GM12878 (cell line): ENCODE results near the gene MTSS2. TPM values are rescaled to one million over a fixed set of nuclear protein-coding genes. Genes with fewer than 3 reads are reported as not detected.

Source experiments
- ATAC-seq: fragments of 200-7000 bp; cut with Tn5 transposase; 3 replicates; pipeline ENCODE4 v1.9.1; 2020; ENCODE audit warnings: mild to moderate bottlenecking, moderate library complexity
- BruUV-seq: library from RNA; stranded (reverse); fragments of 400-500 nt; replicated peaks from 2 replicates; lab custom pipeline; 2021; lab: Mats Ljungman, UMichigan
- CTCF ChIA-PET: fragments of 300-600 bp; sonication (Branson Sonifier 250); formaldehyde crosslinking; extraction: SDS; loops from one replicate; lab custom pipeline; 2021; ENCODE audit warnings: inconsistent platforms; lab: Yijun Ruan, JAX
- POLR2A ChIA-PET: fragments of 350-600 bp; formaldehyde crosslinking; extraction: SDS; loops from one replicate; lab custom pipeline; 2021; ENCODE audit warnings: inconsistent platforms; lab: Charles Lee
- RAD21 ChIA-PET: fragments of 300-600 bp; sonication (Branson Sonifier 250); formaldehyde crosslinking; loops from one replicate; lab custom pipeline; 2023; ENCODE audit warnings: antibody characterized with exemption; ENCODE audit not compliant: unreplicated experiment; lab: Charles Lee
- SMC1A ChIA-PET: fragments of 300-600 bp; sonication (Branson Sonifier 250); formaldehyde crosslinking; loops from one replicate; lab custom pipeline; 2023; ENCODE audit not compliant: unreplicated experiment, uncharacterized antibody; lab: Charles Lee
- DNase-seq: peaks from one replicate; pipeline ENCODE4 v3.0.0-alpha.2; 2011; ENCODE audit warnings: low read depth, low spot score
- FAIRE-seq: peaks from 3 replicates; lab custom pipeline; 2011; peaks lifted over from hg19 to GRCh38; lab: Jason Lieb, UNC
- H2AFZ ChIP-seq: 2 replicates; pipeline ENCODE4 v1.6.0; 2011; ENCODE audit warnings: low read depth, low read length, control low read depth; ENCODE audit not compliant: control insufficient read depth
- H3K27ac ChIP-seq: 2 replicates; pipeline ENCODE4 v1.5.1; 2011; ENCODE audit warnings: control low read depth; ENCODE audit not compliant: control insufficient read depth, insufficient read depth
- H3K27me3 ChIP-seq, 2 experiments: replicated peaks in 1 of 2; 2 replicates each; pipeline versions ENCODE4 v1.6.0 to v1.6.1; 2011; ENCODE audit warnings: low read length in 1 of 2; ENCODE audit not compliant: control insufficient read depth in 2 of 2, insufficient read depth in 2 of 2
- H3K36me3 ChIP-seq, 2 experiments: 2 replicates each; pipeline ENCODE4 v1.5.1; 2011; ENCODE audit warnings: low read length in 1 of 2; ENCODE audit not compliant: control insufficient read depth in 2 of 2, insufficient read depth in 2 of 2
- H3K4me1 ChIP-seq: 2 replicates; pipeline ENCODE4 v1.6.1; 2011; ENCODE audit warnings: mild to moderate bottlenecking, low read length, moderate library complexity, mixed read lengths; ENCODE audit not compliant: control insufficient read depth, insufficient read depth
- H3K4me2 ChIP-seq: 2 replicates; pipeline ENCODE4 v1.6.0; 2011; ENCODE audit warnings: control low read depth; ENCODE audit not compliant: control insufficient read depth, insufficient read depth
- H3K4me3 ChIP-seq: fragments of 200-600 bp; sonication (generic); 2 replicates; pipeline ENCODE4 v1.5.1; 2016
- H3K79me2 ChIP-seq: 2 replicates; pipeline ENCODE4 v1.6.0; 2011; ENCODE audit warnings: low read length; ENCODE audit not compliant: control insufficient read depth, insufficient read depth
- H3K9ac ChIP-seq: 2 replicates; pipeline ENCODE4 v1.8.0; 2011; ENCODE audit warnings: low read length, control low read depth, mixed read lengths; ENCODE audit not compliant: control insufficient read depth, insufficient read depth
- H3K9me3 ChIP-seq: replicated peaks from 3 replicates; pipeline ENCODE4 v1.5.1; 2011; ENCODE audit warnings: mild to moderate bottlenecking, low read length; ENCODE audit not compliant: control insufficient read depth, insufficient read depth
- H4K20me1 ChIP-seq: 2 replicates; pipeline ENCODE4 v1.6.0; 2011; ENCODE audit not compliant: control insufficient read depth, insufficient read depth
- BCLAF1 ChIP-seq: fragments of 450-650 bp; IDR thresholded peaks from 2 replicates; pipeline ENCODE4 v1.6.1; 2017; ENCODE audit warnings: antibody characterized with exemption, mild to moderate bottlenecking, moderate library complexity
- CBX5 ChIP-seq: sonication (generic); IDR thresholded peaks from 2 replicates; pipeline ENCODE4 v1.6.1; 2016; ENCODE audit warnings: low read depth, moderate library complexity, mild to moderate bottlenecking, inconsistent platforms
- ELK1 ChIP-seq: IDR thresholded peaks from 2 replicates; pipeline ENCODE4 v1.6.1; 2012; ENCODE audit warnings: low read depth, low read length, improper control_type of control experiment
- GATAD2B ChIP-seq: fragments of 450-650 bp; conservative IDR thresholded peaks from 2 replicates; pipeline ENCODE4 v1.6.1; 2017; ENCODE audit warnings: low read depth, mild to moderate bottlenecking, moderate library complexity
- HDAC2 ChIP-seq: fragments of 200-600 bp; sonication (generic); IDR thresholded peaks from 2 replicates; pipeline ENCODE4 v1.6.1; 2017
- IRF5 ChIP-seq: fragments of 450-650 bp; IDR thresholded peaks from 2 replicates; pipeline ENCODE4 v1.6.1; 2017; ENCODE audit warnings: borderline replicate concordance
- KDM1A ChIP-seq: fragments of 200-600 bp; sonication (generic); IDR thresholded peaks from 2 replicates; pipeline ENCODE4 v1.6.1; 2016; ENCODE audit warnings: borderline replicate concordance
- MAX ChIP-seq: IDR thresholded peaks from 2 replicates; pipeline ENCODE4 v1.6.1; 2012; ENCODE audit warnings: low read depth, low read length, improper control_type of control experiment
- NFYA ChIP-seq: IDR thresholded peaks from 2 replicates; pipeline ENCODE4 v1.6.1; 2011; ENCODE audit warnings: low read depth, mild to moderate bottlenecking, low read length, improper control_type of control experiment, borderline replicate concordance
- PBX3 ChIP-seq: IDR thresholded peaks from 2 replicates; pipeline ENCODE4 v1.6.1; 2011; ENCODE audit warnings: mild to moderate bottlenecking, low read depth, low read length, moderate library complexity; ENCODE audit not compliant: insufficient replicate concordance
- PKNOX1 ChIP-seq: fragments of 450-650 bp; IDR thresholded peaks from 2 replicates; pipeline ENCODE4 v1.6.1; 2016; ENCODE audit warnings: mild to moderate bottlenecking
- RAD21 ChIP-seq: IDR thresholded peaks from 2 replicates; pipeline ENCODE4 v1.6.1; 2011; ENCODE audit warnings: mild to moderate bottlenecking, low read depth, low read length, moderate library complexity; ENCODE audit not compliant: insufficient read depth
- SPI1 ChIP-seq: IDR thresholded peaks from 2 replicates; pipeline ENCODE4 v1.6.1; 2011; ENCODE audit warnings: low read depth, mild to moderate bottlenecking, low read length, moderate library complexity, borderline replicate concordance; ENCODE audit not compliant: insufficient read depth
- STAT3 ChIP-seq: IDR thresholded peaks from 2 replicates; pipeline ENCODE4 v1.6.1; 2011; ENCODE audit warnings: low read depth, low read length, improper control_type of control experiment
- SUPT20H ChIP-seq: IDR thresholded peaks from 2 replicates; pipeline ENCODE4 v1.6.1; 2011; ENCODE audit warnings: low read depth, mild to moderate bottlenecking, low read length, moderate library complexity, borderline replicate concordance; ENCODE audit not compliant: control insufficient read depth
- WRNIP1 ChIP-seq: IDR thresholded peaks from 2 replicates; pipeline ENCODE4 v1.6.1; 2011; ENCODE audit warnings: low read depth, low read length, improper control_type of control experiment, borderline replicate concordance
- ZZZ3 ChIP-seq: IDR thresholded peaks from 2 replicates; pipeline ENCODE4 v1.6.1; 2011; ENCODE audit warnings: low read depth; ENCODE audit not compliant: control insufficient read depth, insufficient read length
- WGBS: methylation state at CpG from one replicate; pipeline ENCODE4 v1.1.6; 2016; ENCODE audit warnings: low lambda C conversion rate; ENCODE audit not compliant: insufficient replicate concordance, insufficient coverage; ENCODE audit errors: missing lambda C conversion rate; 5-methylcytosine and 5-hydroxymethylcytosine counted together
- in situ Hi-C: fragments of 300-500 bp; cut with MboI; formaldehyde crosslinking; loops from 9 replicates; pipeline ENCODE4 v1.14.3; 2018; ENCODE audit warnings: mixed read lengths
- intact Hi-C: fragments of 100-400 bp; cut with micrococcal nuclease; formaldehyde crosslinking; loops from one replicate; pipeline ENCODE4 v1.14.2; 2022; ENCODE audit not compliant: unreplicated experiment
- polyA plus RNA-seq, 11 experiments: library from polyadenylated mRNA; depleted of rRNA in 4 of 11; unstranded in 6 of 11; stranded (reverse) in 5 of 11; fragments of >200 nt; fragmentation: Nextera tagmentation in 4 of 11; fragmentation: Illumina TruSeq in 1 of 11; extraction: Ambion mirVana in 4 of 11; extraction: Trizol in 1 of 11; gene quantifications; 1 replicate in 1 of 11; 2 replicates in 10 of 11; pipeline versions ENCODE4 v1.2.1 to v1.2.3, GENCODE V29; 2011 to 2016; ENCODE audit warnings: inconsistent platforms in 2 of 11, missing spikeins in 2 of 11, low read depth in 1 of 11
- total RNA-seq, 4 experiments: library from RNA; depleted of rRNA in 3 of 4; stranded (reverse); fragments of >200 nt in 3 of 4; fragmentation: Illumina TruSeq in 1 of 4; extraction: Trizol in 1 of 4; gene quantifications; 2 replicates each; pipeline versions ENCODE4 v1.2.1 to v1.2.3, GENCODE V29; 2013 to 2021

The MTSS2 gene
- total and polyA plus RNA-seq, 10 of the 15 experiments (the other 5 are each of a cell fraction or from before 2014, with no cell fraction given): under 0.01 to 0.51 (median 0.14) TPM; not detected in 4

- Histone ChIP-seq H3K27me3 (no peaks in the 10 kb centered on the region), H3K4me3 (no peak overlapping the region), H4K20me1 (no peaks in the 10 kb centered on the region), H3K4me1 (no peaks in the 10 kb centered on the region), H3K27ac (no peak overlapping the region), H2AFZ (no peak overlapping the region), H3K4me2 (no peak overlapping the region), H3K36me3 (no peaks in the 10 kb centered on the region; a peak in 3 of 4 replicates), H3K9ac (no peak overlapping the region), H3K79me2 (no peaks in the 10 kb centered on the region), H3K9me3 (no peaks in the 10 kb centered on the region)
- BruUV-seq: no TSS peak
- RAD21 ChIA-PET: no interaction called here
- no peak for DNase-seq
- POLR2A ChIA-PET: no interaction called here
- in situ Hi-C loops: no loop called here
- no peak for ATAC-seq
- WGBS: 82% methylated on average over 8 of the region's 8 CpGs
- CTCF ChIA-PET: no interaction called here
- intact Hi-C loops: no loop called here
- SMC1A ChIA-PET: no interaction called here
- FAIRE-seq: no peak
- TF ChIP-seq RAD21: no peak
- no peak for TF ChIP-seq HDAC2
- no peak for TF ChIP-seq PKNOX1
- TF ChIP-seq IRF5: no peak
- TF ChIP-seq BCLAF1: no peak
- TF ChIP-seq CBX5: no peak
- no peak for TF ChIP-seq SPI1
- TF ChIP-seq SUPT20H: no peak
- no peak for TF ChIP-seq MAX
- TF ChIP-seq PBX3: no peak
- no peak for TF ChIP-seq GATAD2B
- TF ChIP-seq ELK1: no peak
- TF ChIP-seq KDM1A: no peak
- no peak for TF ChIP-seq ZZZ3
- no peak for TF ChIP-seq STAT3
- TF ChIP-seq NFYA: no peak
- no peak for TF ChIP-seq WRNIP1
These were observed 16.8 kb upstream of the MTSS2 start for GRCh38 chr16:70702624-70703023.
